SK-N-SH (cell line): ENCODE measurements around the gene SMS. TPM values are rescaled to one million over a fixed set of nuclear protein-coding genes. Genes with fewer than 3 reads are reported as not detected.

Source experiments
- CTCF ChIA-PET: fragments of 300-600, 350-600 bp; formaldehyde crosslinking; extraction: SDS; loops from one replicate; lab custom pipeline; 2021; lab: Yijun Ruan, JAX
- POLR2A ChIA-PET: fragments of 350-600 bp; sonication (Branson Sonifier 250); formaldehyde crosslinking; extraction: SDS; loops from one replicate; lab custom pipeline; 2020; ENCODE audit warnings: antibody characterized with exemption, inconsistent platforms; lab: Yijun Ruan, JAX
- DNase-seq: peaks from one replicate; pipeline ENCODE4 v3.0.0; 2012
- H2AFZ ChIP-seq: fragments of 200-600 bp; sonication (generic); 2 replicates; pipeline ENCODE4 v1.8.1; 2016; ENCODE audit warnings: antibody characterized with exemption, mild to moderate bottlenecking, low read depth
- H3F3A ChIP-seq: fragments of 200-600 bp; sonication (generic); replicated peaks from 2 replicates; pipeline ENCODE3; 2016; ENCODE audit warnings: antibody characterized with exemption, mild to moderate bottlenecking; ENCODE audit not compliant: insufficient read depth
- H3K27ac ChIP-seq, 2 experiments: fragments of 200-500 bp in 1 of 2; fragments of 200-600 bp in 1 of 2; sonication (Bioruptor generic) in 1 of 2; sonication (generic), shearing (Covaris generic) in 1 of 2; 2 replicates each; pipeline versions ENCODE4 v1.5.1 to v1.6.1; 2014 to 2016; ENCODE audit warnings: low read depth in 2 of 2, inconsistent platforms in 1 of 2, low read length in 1 of 2, mild to moderate bottlenecking in 1 of 2, mixed read lengths in 1 of 2
- H3K27me3 ChIP-seq: fragments of 200-600 bp; sonication (generic), shearing (Covaris generic); 2 replicates; pipeline ENCODE4 v1.6.1; 2016; ENCODE audit warnings: mixed run types; ENCODE audit not compliant: insufficient read depth
- H3K36me3 ChIP-seq, 2 experiments: fragments of 200-500 bp in 1 of 2; fragments of 200-600 bp in 1 of 2; sonication (Bioruptor generic) in 1 of 2; sonication (generic) in 1 of 2; replicated peaks in 1 of 2; 2 replicates each; pipeline versions ENCODE3 to v1.5.1; 2014 to 2016; ENCODE audit warnings: low read length in 1 of 2, mild to moderate bottlenecking in 1 of 2; ENCODE audit not compliant: insufficient read depth in 2 of 2, control insufficient read depth in 1 of 2
- H3K4me1 ChIP-seq, 2 experiments: fragments of 200-500 bp in 1 of 2; fragments of 200-600 bp in 1 of 2; sonication (Bioruptor generic) in 1 of 2; sonication (generic), shearing (Covaris generic) in 1 of 2; 2 replicates each; pipeline versions ENCODE4 v1.5.1 to v1.6.1; 2014 to 2016; ENCODE audit warnings: low read depth in 1 of 2, low read length in 1 of 2, mixed run types in 1 of 2; ENCODE audit not compliant: insufficient read depth in 2 of 2, control insufficient read depth in 1 of 2
- H3K4me2 ChIP-seq: fragments of 200-600 bp; sonication (generic), shearing (Covaris generic); 2 replicates; pipeline ENCODE4 v1.6.1; 2017; ENCODE audit warnings: mixed run types
- H3K4me3 ChIP-seq, 2 experiments: fragments of 200-500 bp in 1 of 2; fragments of 200-600 bp in 1 of 2; sonication (Bioruptor generic) in 1 of 2; sonication (generic), shearing (Covaris generic) in 1 of 2; 2 replicates each; pipeline versions ENCODE4 v1.5.1 to v1.8.1; 2014 to 2016; ENCODE audit warnings: low read depth in 2 of 2, inconsistent platforms in 1 of 2, low read length in 1 of 2, mild to moderate bottlenecking in 1 of 2, mixed read lengths in 1 of 2, moderate library complexity in 1 of 2
- H3K79me2 ChIP-seq: fragments of 200-600 bp; sonication (generic); 2 replicates; pipeline ENCODE4 v1.8.1; 2017; ENCODE audit warnings: mild to moderate bottlenecking; ENCODE audit not compliant: insufficient read depth
- H3K9ac ChIP-seq: fragments of 200-600 bp; sonication (generic); 2 replicates; pipeline ENCODE4 v1.6.1; 2017; ENCODE audit warnings: mixed run types
- H3K9me2 ChIP-seq: fragments of 200-600 bp; sonication (generic); 2 replicates; pipeline ENCODE4 v1.6.1; 2017; ENCODE audit warnings: mixed run types
- H3K9me3 ChIP-seq: fragments of 200-600 bp; sonication (generic); 2 replicates; pipeline ENCODE4 v1.6.1; 2017; ENCODE audit warnings: mixed run types, mild to moderate bottlenecking, moderate library complexity
- H4K20me1 ChIP-seq: fragments of 200-600 bp; sonication (generic); 2 replicates; pipeline ENCODE4 v1.6.1; 2017; ENCODE audit warnings: mild to moderate bottlenecking, mixed run types; ENCODE audit not compliant: insufficient read depth
- EP300 ChIP-seq, 2 experiments: IDR thresholded peaks; 2 replicates each; pipeline versions ENCODE4 v1.4.0 to v1.6.1; 2012; ENCODE audit warnings: borderline replicate concordance in 1 of 2, low read depth in 1 of 2, low read length in 1 of 2
- EZH2phosphoT487 ChIP-seq: fragments of 200-600 bp; sonication (generic); IDR thresholded peaks from 2 replicates; pipeline ENCODE4 v1.6.1; 2017; ENCODE audit warnings: low read depth, mixed run types, mild to moderate bottlenecking, antibody characterized with exemption, moderate library complexity, borderline replicate concordance
- FOSL2 ChIP-seq: IDR thresholded peaks from 2 replicates; pipeline ENCODE4 v1.4.0; 2012; ENCODE audit warnings: low read depth, mild to moderate bottlenecking, moderate library complexity, borderline replicate concordance
- FOXJ3 ChIP-seq: sonication (generic); formaldehyde crosslinking; IDR thresholded peaks from 2 replicates; pipeline ENCODE4 v1.5.1; 2020; ENCODE audit warnings: mild to moderate bottlenecking, missing genetic modification reagents
- FOXM1 ChIP-seq: IDR thresholded peaks from 2 replicates; pipeline ENCODE4 v1.4.0; 2012; ENCODE audit warnings: low read depth, mild to moderate bottlenecking
- IRF3 ChIP-seq: fragments of 150-350 bp; IDR thresholded peaks from 2 replicates; pipeline ENCODE4 v1.6.1; 2016; ENCODE audit warnings: mild to moderate bottlenecking, low read depth, low read length
- MEF2A ChIP-seq: IDR thresholded peaks from 2 replicates; pipeline ENCODE4 v1.4.0; 2012; ENCODE audit warnings: low read depth, borderline replicate concordance
- MXI1 ChIP-seq: IDR thresholded peaks from 2 replicates; pipeline ENCODE4 v1.6.1; 2012; ENCODE audit warnings: mild to moderate bottlenecking, low read depth, low read length, improper control_type of control experiment
- NFIC ChIP-seq: IDR thresholded peaks from 2 replicates; pipeline ENCODE4 v1.4.0; 2012; ENCODE audit warnings: borderline replicate concordance
- PBX3 ChIP-seq: IDR thresholded peaks from 2 replicates; pipeline ENCODE4; 2012
- RAD21 ChIP-seq: IDR thresholded peaks from 2 replicates; pipeline ENCODE4 v1.6.1; 2012; ENCODE audit warnings: mild to moderate bottlenecking, low read length
- RCOR1 ChIP-seq: fragments of 150-350 bp; IDR thresholded peaks from 2 replicates; pipeline ENCODE4 v1.6.1; 2017; ENCODE audit warnings: antibody characterized with exemption, low read length
- RFX5 ChIP-seq: IDR thresholded peaks from 2 replicates; pipeline ENCODE4 v1.6.1; 2012; ENCODE audit warnings: mild to moderate bottlenecking, improper control_type of control experiment, low read length
- RXRA ChIP-seq: IDR thresholded peaks from 2 replicates; pipeline ENCODE4 v1.4.0; 2012; ENCODE audit warnings: low read depth, mild to moderate bottlenecking, borderline replicate concordance
- ZBTB33 ChIP-seq: IDR thresholded peaks from 2 replicates; pipeline ENCODE4 v1.4.0; 2012; ENCODE audit warnings: low read depth, borderline replicate concordance
- WGBS: methylation state at CpG from one replicate; pipeline ENCODE4 v1.1.6; 2017; ENCODE audit warnings: low lambda C conversion rate; 5-methylcytosine and 5-hydroxymethylcytosine counted together
- polyA plus RNA-seq, 3 experiments: library from polyadenylated mRNA; depleted of rRNA; stranded (reverse); fragments of >200 nt; gene quantifications; 2 replicates each; pipeline ENCODE4 v1.2.3, GENCODE V29; 2012
- TF ChIP-seq, protein P1 (sequence below): fragments of 150-350 bp; IDR thresholded peaks from 2 replicates; pipeline ENCODE4 v1.6.1; 2017; ENCODE audit warnings: antibody characterized with exemption, low read length, low read depth, borderline replicate concordance
- TF ChIP-seq, protein P2 (sequence below): IDR thresholded peaks from 2 replicates; pipeline ENCODE4 v1.4.0; 2012; ENCODE audit warnings: low read depth, borderline replicate concordance

SMS gene
- polyA plus RNA-seq, 1 of the 3 experiments (the other 2 are of a cell fraction) = 116 TPM

- H2AFZ ChIP-seq = no peak overlapping the region
- CTCF ChIA-PET = interaction anchor here (0.9 to 6.5 kb wide), 2 partner anchors 11 to 12 kb away, joined by 3 to 43 read pairs; no protein-coding TSS in a partner anchor
- H3K36me3 ChIP-seq = peaks cover 46 to 67% of the 10 kb centered on the region in 2 experiments
- H3K4me2 ChIP-seq = peak overlapping the region; percentile 35; the same call in 1 of the 2 replicates
- peaks cover 9% of the 10 kb centered on the region; the same call in 1 of the 2 replicates for H4K20me1 ChIP-seq
- H3K4me3 ChIP-seq = no peak overlapping the region
- no peak for DNase-seq
- no peak for TF ChIP-seq ZBTB33
- no peak for TF ChIP-seq IRF3
- TF ChIP-seq NFIC = no peak
- TF ChIP-seq, protein P1, sequence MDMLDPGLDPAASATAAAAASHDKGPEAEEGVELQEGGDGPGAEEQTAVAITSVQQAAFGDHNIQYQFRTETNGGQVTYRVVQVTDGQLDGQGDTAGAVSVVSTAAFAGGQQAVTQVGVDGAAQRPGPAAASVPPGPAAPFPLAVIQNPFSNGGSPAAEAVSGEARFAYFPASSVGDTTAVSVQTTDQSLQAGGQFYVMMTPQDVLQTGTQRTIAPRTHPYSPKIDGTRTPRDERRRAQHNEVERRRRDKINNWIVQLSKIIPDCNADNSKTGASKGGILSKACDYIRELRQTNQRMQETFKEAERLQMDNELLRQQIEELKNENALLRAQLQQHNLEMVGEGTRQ = no peak
- TF ChIP-seq PBX3 = no peak
- TF ChIP-seq FOSL2 = no peak
- no peak for TF ChIP-seq MEF2A
- TF ChIP-seq RXRA = no peak
- TF ChIP-seq MXI1 = no peak
- TF ChIP-seq, protein P2, sequence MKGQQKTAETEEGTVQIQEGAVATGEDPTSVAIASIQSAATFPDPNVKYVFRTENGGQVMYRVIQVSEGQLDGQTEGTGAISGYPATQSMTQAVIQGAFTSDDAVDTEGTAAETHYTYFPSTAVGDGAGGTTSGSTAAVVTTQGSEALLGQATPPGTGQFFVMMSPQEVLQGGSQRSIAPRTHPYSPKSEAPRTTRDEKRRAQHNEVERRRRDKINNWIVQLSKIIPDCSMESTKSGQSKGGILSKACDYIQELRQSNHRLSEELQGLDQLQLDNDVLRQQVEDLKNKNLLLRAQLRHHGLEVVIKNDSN = no peak
- TF ChIP-seq EP300 (IDR thresholded peaks at IDR 0.05; ENCODE audit: borderline replicate concordance in 1 of 2, low read depth in 1 of 2, low read length in 1 of 2) = no peak
- TF ChIP-seq FOXJ3 (CRISPR knock-in tag) = no peak
- TF ChIP-seq RCOR1 = no peak
- TF ChIP-seq RAD21 = no peak
- TF ChIP-seq RFX5 = no peak
- TF ChIP-seq FOXM1 = no peak
- no peak for TF ChIP-seq EZH2phosphoT487
- 84% methylated on average over 2 of the region's 2 CpGs for WGBS
- no peak overlapping the region for H3K9ac ChIP-seq
- H3K27ac ChIP-seq = peak overlapping the region in 1 of 2 experiments; percentile 65; a peak in 2 of 4 replicates
- peaks cover 88% of the 10 kb centered on the region for H3K79me2 ChIP-seq
- H3K27me3 ChIP-seq = no peaks in the 10 kb centered on the region
- POLR2A ChIA-PET = no interaction called here
- peaks cover 0 to 4% of the 10 kb centered on the region in 2 experiments; a peak in 2 of 4 replicates for H3K4me1 ChIP-seq
- H3F3A ChIP-seq = peaks cover 27% of the 10 kb centered on the region
- no peaks in the 10 kb centered on the region for H3K9me3 ChIP-seq
- H3K9me2 ChIP-seq = no peaks in the 10 kb centered on the region
Measured at GRCh38 chrX:21974011-21974385, 33.5 kb downstream of the SMS start.
